HepG2 (cell line): ENCODE measurements around the gene UST. TPM values are rescaled to one million over a fixed set of nuclear protein-coding genes. Genes with fewer than 3 reads are reported as not detected.

Experiments used
- BRD4 ChIP-seq: sonication (generic); formaldehyde crosslinking; IDR thresholded peaks from 2 replicates; pipeline ENCODE4 v1.4.0; 2020; ENCODE audit warnings: missing genetic modification reagents
- FOXO1 ChIP-seq: sonication (generic); formaldehyde crosslinking; IDR thresholded peaks from 2 replicates; pipeline ENCODE4 v1.4.0; 2020; ENCODE audit warnings: missing genetic modification reagents
- ISX ChIP-seq: sonication (generic); formaldehyde crosslinking; conservative IDR thresholded peaks from 2 replicates; pipeline ENCODE4 v1.5.0; 2020; ENCODE audit warnings: missing genetic modification reagents
- KAT2B ChIP-seq: fragments of 150-350 bp; IDR thresholded peaks from 2 replicates; pipeline ENCODE4 v1.6.1; 2014; ENCODE audit warnings: low read depth, low read length, borderline replicate concordance
- MAF1 ChIP-seq: sonication (generic); formaldehyde crosslinking; IDR thresholded peaks from 2 replicates; pipeline ENCODE4 v1.5.0; 2020; ENCODE audit warnings: missing genetic modification reagents, borderline replicate concordance
- MTF1 ChIP-seq: sonication (generic); formaldehyde crosslinking; IDR thresholded peaks from 2 replicates; pipeline ENCODE4 v1.5.0; 2020; ENCODE audit warnings: missing genetic modification reagents
- NFIB ChIP-seq: sonication (generic); formaldehyde crosslinking; IDR thresholded peaks from 2 replicates; pipeline ENCODE4 v1.9.0; 2021; ENCODE audit warnings: missing genetic modification reagents, mild to moderate bottlenecking, borderline replicate concordance
- TAF1 ChIP-seq: sonication (generic); formaldehyde crosslinking; IDR thresholded peaks from 2 replicates; pipeline ENCODE4 v1.4.0; 2020; ENCODE audit warnings: missing genetic modification reagents
- WIZ ChIP-seq: sonication (generic); formaldehyde crosslinking; IDR thresholded peaks from 2 replicates; pipeline ENCODE4 v1.5.1; 2020; ENCODE audit warnings: mild to moderate bottlenecking, missing genetic modification reagents
- YEATS2 ChIP-seq: sonication (generic); formaldehyde crosslinking; IDR thresholded peaks from 2 replicates; pipeline ENCODE4 v1.4.0; 2020; ENCODE audit warnings: missing genetic modification reagents, borderline replicate concordance
- ZFP62 ChIP-seq: sonication (generic); formaldehyde crosslinking; IDR thresholded peaks from 2 replicates; pipeline ENCODE4 v1.4.0; 2020; ENCODE audit warnings: missing genetic modification reagents
- ZNF326 ChIP-seq: sonication (generic); formaldehyde crosslinking; IDR thresholded peaks from 2 replicates; pipeline ENCODE4 v1.4.0; 2020; ENCODE audit warnings: missing genetic modification reagents, borderline replicate concordance
- ZNF496 ChIP-seq: sonication (generic); formaldehyde crosslinking; IDR thresholded peaks from 2 replicates; pipeline ENCODE4 v1.8.1; 2023; ENCODE audit warnings: mild to moderate bottlenecking, moderate library complexity, missing genetic modification reagents; ENCODE audit not compliant: insufficient replicate concordance
- ZNF792 ChIP-seq: IDR thresholded peaks from 2 replicates; pipeline ENCODE4 v1.6.1; 2016
- polyA plus RNA-seq, 8 experiments: library from polyadenylated mRNA; depleted of rRNA in 3 of 8; stranded (reverse) in 7 of 8; unstranded in 1 of 8; fragments of >200 nt; fragmentation: Illumina TruSeq in 4 of 8; extraction: Trizol in 4 of 8; gene quantifications; 2 replicates each; pipeline versions ENCODE4 v1.2.1 to v1.2.3, GENCODE V29; 2011 to 2016; ENCODE audit warnings: low read depth in 4 of 8, missing spikeins in 1 of 8, mixed read lengths in 1 of 8; ENCODE audit not compliant: insufficient read depth in 1 of 8
- total RNA-seq, 5 experiments: library from RNA; depleted of rRNA; stranded (reverse); fragments of >200 nt; fragmentation: Illumina TruSeq; extraction: Trizol; gene quantifications; 2 replicates each; pipeline ENCODE4 v1.2.3, GENCODE V29; 2016; ENCODE audit warnings: low read depth in 1 of 5
- TF ChIP-seq, protein P1 (sequence below): sonication (generic); formaldehyde crosslinking; IDR thresholded peaks from 2 replicates; pipeline ENCODE4 v1.5.0; 2020; ENCODE audit warnings: mild to moderate bottlenecking, missing genetic modification reagents, borderline replicate concordance
- TF ChIP-seq, protein P2 (sequence below): IDR thresholded peaks from 2 replicates; pipeline ENCODE4 v1.6.1; 2016; ENCODE audit warnings: control low read depth
- TF ChIP-seq, protein P3 (sequence below): sonication (generic); formaldehyde crosslinking; IDR thresholded peaks from 2 replicates; pipeline ENCODE4 v1.9.0; 2022; ENCODE audit warnings: missing genetic modification reagents, mild to moderate bottlenecking, borderline replicate concordance
- TF ChIP-seq, protein P4 (sequence below): sonication (generic); formaldehyde crosslinking; IDR thresholded peaks from 2 replicates; pipeline ENCODE4 v1.4.0; 2020; ENCODE audit warnings: mild to moderate bottlenecking, missing genetic modification reagents
- TF ChIP-seq, protein P5 (sequence below): sonication (generic); formaldehyde crosslinking; IDR thresholded peaks from 2 replicates; pipeline ENCODE4 v1.5.1; 2020; ENCODE audit warnings: mild to moderate bottlenecking, missing genetic modification reagents

Gene UST
- total and polyA plus RNA-seq, 2 of the 13 experiments (the other 11 are each of a cell fraction or from before 2014, with no cell fraction given) = 0.27 TPM; not detected in 1

DNA sequence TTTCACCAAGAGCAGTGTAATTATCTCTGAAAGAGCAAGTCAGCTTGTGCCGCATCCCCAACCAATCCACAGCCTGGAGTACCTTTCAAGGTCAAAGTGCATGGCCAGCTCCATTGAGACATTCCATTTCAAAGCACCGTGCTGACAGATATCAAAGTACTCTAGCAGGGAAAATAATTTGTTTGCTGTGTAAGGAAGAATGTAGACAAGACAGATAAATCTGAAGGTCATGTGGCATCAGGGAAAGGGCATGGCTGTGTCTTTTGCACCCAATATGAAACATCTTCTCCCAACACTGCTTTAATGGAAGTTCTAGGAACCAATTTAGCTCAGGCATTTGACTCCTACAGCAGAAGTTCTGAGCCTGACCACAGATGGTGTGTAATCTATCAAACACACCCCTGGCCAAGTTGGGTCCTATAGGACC lies 328.0 kb downstream of the UST start (continued):
- TF ChIP-seq, protein P1, sequence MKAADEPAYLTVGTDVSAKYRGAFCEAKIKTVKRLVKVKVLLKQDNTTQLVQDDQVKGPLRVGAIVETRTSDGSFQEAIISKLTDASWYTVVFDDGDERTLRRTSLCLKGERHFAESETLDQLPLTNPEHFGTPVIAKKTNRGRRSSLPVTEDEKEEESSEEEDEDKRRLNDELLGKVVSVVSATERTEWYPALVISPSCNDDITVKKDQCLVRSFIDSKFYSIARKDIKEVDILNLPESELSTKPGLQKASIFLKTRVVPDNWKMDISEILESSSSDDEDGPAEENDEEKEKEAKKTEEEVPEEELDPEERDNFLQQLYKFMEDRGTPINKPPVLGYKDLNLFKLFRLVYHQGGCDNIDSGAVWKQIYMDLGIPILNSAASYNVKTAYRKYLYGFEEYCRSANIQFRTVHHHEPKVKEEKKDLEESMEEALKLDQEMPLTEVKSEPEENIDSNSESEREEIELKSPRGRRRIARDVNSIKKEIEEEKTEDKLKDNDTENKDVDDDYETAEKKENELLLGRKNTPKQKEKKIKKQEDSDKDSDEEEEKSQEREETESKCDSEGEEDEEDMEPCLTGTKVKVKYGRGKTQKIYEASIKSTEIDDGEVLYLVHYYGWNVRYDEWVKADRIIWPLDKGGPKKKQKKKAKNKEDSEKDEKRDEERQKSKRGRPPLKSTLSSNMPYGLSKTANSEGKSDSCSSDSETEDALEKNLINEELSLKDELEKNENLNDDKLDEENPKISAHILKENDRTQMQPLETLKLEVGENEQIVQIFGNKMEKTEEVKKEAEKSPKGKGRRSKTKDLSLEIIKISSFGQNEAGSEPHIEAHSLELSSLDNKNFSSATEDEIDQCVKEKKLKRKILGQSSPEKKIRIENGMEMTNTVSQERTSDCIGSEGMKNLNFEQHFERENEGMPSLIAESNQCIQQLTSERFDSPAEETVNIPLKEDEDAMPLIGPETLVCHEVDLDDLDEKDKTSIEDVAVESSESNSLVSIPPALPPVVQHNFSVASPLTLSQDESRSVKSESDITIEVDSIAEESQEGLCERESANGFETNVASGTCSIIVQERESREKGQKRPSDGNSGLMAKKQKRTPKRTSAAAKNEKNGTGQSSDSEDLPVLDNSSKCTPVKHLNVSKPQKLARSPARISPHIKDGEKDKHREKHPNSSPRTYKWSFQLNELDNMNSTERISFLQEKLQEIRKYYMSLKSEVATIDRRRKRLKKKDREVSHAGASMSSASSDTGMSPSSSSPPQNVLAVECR (CRISPR knock-in tag) = peak; percentile 13; the same call in 1 of the 2 replicates
- no peak for TF ChIP-seq BRD4 (CRISPR knock-in tag)
- no peak for TF ChIP-seq ZNF496 (CRISPR knock-in tag)
- no peak for TF ChIP-seq YEATS2 (CRISPR knock-in tag)
- TF ChIP-seq, protein P2, sequence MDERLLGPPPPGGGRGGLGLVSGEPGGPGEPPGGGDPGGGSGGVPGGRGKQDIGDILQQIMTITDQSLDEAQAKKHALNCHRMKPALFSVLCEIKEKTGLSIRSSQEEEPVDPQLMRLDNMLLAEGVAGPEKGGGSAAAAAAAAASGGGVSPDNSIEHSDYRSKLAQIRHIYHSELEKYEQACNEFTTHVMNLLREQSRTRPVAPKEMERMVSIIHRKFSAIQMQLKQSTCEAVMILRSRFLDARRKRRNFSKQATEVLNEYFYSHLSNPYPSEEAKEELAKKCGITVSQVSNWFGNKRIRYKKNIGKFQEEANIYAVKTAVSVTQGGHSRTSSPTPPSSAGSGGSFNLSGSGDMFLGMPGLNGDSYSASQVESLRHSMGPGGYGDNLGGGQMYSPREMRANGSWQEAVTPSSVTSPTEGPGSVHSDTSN (CRISPR knock-in tag) = peak; percentile 23; the same call in 1 of the 2 replicates
- TF ChIP-seq MTF1 (CRISPR knock-in tag) = no peak
- no peak for TF ChIP-seq ZFP62 (CRISPR knock-in tag)
- TF ChIP-seq, protein P3, sequence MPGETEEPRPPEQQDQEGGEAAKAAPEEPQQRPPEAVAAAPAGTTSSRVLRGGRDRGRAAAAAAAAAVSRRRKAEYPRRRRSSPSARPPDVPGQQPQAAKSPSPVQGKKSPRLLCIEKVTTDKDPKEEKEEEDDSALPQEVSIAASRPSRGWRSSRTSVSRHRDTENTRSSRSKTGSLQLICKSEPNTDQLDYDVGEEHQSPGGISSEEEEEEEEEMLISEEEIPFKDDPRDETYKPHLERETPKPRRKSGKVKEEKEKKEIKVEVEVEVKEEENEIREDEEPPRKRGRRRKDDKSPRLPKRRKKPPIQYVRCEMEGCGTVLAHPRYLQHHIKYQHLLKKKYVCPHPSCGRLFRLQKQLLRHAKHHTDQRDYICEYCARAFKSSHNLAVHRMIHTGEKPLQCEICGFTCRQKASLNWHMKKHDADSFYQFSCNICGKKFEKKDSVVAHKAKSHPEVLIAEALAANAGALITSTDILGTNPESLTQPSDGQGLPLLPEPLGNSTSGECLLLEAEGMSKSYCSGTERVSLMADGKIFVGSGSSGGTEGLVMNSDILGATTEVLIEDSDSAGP (CRISPR knock-in tag) = no peak; the same call in 1 of the 2 replicates
- no peak for TF ChIP-seq ZNF326 (CRISPR knock-in tag)
- no peak for TF ChIP-seq MAF1 (CRISPR knock-in tag)
- no peak for TF ChIP-seq ISX (CRISPR knock-in tag)
- TF ChIP-seq ZNF792 (CRISPR knock-in tag) = peak; percentile 43; the same call in 1 of the 2 replicates
- TF ChIP-seq, protein P4, sequence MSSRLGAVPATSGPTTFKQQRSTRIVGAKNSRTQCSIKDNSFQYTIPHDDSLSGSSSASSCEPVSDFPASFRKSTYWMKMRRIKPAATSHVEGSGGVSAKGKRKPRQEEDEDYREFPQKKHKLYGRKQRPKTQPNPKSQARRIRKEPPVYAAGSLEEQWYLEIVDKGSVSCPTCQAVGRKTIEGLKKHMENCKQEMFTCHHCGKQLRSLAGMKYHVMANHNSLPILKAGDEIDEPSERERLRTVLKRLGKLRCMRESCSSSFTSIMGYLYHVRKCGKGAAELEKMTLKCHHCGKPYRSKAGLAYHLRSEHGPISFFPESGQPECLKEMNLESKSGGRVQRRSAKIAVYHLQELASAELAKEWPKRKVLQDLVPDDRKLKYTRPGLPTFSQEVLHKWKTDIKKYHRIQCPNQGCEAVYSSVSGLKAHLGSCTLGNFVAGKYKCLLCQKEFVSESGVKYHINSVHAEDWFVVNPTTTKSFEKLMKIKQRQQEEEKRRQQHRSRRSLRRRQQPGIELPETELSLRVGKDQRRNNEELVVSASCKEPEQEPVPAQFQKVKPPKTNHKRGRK (CRISPR knock-in tag) = no peak
- no peak for TF ChIP-seq NFIB
- TF ChIP-seq WIZ (CRISPR knock-in tag) = no peak
- TF ChIP-seq KAT2B = no peak
- TF ChIP-seq, protein P5, sequence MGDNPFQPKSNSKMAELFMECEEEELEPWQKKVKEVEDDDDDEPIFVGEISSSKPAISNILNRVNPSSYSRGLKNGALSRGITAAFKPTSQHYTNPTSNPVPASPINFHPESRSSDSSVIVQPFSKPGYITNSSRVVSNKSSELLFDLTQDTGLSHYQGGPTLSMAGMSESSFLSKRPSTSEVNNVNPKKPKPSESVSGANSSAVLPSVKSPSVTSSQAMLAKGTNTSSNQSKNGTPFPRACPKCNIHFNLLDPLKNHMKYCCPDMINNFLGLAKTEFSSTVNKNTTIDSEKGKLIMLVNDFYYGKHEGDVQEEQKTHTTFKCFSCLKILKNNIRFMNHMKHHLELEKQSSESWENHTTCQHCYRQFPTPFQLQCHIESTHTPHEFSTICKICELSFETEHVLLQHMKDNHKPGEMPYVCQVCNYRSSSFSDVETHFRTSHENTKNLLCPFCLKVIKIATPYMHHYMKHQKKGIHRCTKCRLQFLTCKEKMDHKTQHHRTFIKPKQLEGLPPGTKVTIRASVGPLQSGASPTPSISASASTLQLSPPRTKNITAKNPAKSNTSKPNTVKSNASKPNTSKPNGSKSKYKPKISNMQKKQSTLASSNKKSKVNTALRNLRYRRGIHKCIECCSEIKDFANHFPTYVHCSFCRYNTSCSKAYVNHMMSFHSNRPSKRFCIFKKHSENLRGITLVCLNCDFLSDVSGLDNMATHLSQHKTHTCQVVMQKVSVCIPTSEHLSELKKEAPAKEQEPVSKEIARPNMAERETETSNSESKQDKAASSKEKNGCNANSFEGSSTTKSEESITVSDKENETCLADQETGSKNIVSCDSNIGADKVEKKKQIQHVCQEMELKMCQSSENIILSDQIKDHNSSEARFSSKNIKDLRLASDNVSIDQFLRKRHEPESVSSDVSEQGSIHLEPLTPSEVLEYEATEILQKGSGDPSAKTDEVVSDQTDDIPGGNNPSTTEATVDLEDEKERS (CRISPR knock-in tag) = no peak
- no peak for TF ChIP-seq TAF1 (CRISPR knock-in tag)
- peak; percentile 75 for TF ChIP-seq FOXO1 (CRISPR knock-in tag)
